GM20431 (cell line): Measurements from ENCODE around the gene DPEP1.

Experiments
- in situ Hi-C: fragments of 300-500 bp; cut with MseI, MboI; formaldehyde crosslinking; loops from one replicate; pipeline ENCODE4 v1.15.0; 2020; ENCODE audit warnings: low sequenced_read_pairs; ENCODE audit not compliant: unreplicated experiment

Gene DPEP1

DNA sequence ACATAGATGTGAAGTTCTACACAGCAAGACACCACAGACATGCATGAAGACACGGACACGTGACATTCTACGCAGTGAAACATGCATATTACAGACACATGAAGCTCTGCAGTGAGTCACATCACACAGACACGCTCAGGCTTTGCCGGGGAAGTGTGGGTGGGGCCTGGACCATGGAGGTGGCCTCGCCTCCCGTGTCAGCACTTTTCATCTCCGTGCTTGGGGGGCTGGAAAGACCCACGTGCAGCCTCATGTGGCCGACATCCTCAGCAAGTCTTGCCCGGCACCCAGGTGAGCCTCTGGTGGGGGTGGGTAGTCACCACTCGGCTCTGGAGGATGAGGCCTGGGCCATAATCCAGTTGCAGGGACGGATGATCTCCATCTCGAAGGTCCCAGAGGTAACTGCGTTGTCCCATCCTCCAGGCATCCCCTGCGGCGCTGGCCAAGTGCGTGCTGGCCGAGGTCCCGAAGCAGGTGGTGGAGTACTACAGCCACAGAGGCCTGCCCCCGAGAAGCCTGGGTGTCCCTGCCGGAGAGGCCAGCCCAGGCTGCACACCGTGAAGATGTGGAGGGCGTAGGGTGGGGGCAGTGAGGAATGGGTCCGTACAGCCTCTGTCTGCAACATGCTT is 17.3 kb upstream of the DPEP1 start:
- in situ Hi-C loops = no loop called here

DNA sequence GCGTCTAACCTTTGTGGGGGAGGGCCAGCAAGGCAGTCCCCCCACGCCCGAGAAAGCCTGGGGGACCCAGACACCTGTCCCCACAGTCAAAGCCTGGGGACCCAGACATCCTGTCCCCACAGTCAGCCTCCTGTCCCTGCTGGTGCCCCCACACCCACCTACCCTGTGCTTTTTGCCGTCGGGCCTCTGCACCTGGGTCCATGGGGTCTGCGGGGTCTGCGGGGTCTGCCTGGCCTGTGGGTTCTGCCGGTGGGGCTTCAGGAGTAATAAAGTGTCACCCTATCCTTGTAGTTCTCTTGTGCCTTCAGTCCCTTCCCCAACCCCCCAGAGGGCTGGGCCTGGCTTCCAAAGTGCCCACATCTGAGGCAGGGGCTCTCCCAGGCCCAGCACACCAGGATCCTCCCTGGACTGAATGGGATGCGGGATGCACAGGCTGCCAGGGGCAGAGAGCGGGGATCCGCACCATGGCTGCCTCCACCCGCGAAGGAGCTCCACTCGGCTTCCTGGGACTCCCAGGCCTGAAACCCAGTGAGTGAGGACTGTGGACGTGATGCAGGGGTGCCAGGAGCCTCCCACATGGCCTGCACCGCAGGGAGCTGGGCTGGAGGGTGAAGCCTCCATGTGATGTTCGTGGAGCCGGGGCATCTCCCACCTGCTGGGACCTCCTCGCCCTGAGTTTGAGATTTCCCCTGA is 16.3 kb upstream of the DPEP1 start:
- in situ Hi-C loops = no loop called here

DNA sequence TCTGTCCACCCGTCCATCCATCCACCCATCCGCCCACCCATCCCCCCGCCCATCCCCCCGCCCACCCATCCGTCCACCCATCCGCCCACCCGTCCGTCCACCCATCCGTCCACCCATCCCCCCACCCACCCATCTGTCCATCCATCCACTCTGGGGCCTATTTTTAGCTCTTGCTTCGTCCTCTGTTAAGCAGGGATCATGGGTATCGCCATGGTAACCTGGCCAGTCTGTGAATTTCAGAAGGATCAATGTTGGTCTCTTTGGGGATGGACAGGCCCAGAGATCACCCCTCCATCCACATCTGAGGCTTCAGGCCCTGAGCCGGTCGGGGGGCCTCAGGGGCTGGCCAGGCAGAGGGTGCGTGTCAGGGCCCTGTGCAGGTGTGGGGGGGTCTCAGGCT is 15.2 kb upstream of the DPEP1 start:
- in situ Hi-C loops = no loop called here

DNA sequence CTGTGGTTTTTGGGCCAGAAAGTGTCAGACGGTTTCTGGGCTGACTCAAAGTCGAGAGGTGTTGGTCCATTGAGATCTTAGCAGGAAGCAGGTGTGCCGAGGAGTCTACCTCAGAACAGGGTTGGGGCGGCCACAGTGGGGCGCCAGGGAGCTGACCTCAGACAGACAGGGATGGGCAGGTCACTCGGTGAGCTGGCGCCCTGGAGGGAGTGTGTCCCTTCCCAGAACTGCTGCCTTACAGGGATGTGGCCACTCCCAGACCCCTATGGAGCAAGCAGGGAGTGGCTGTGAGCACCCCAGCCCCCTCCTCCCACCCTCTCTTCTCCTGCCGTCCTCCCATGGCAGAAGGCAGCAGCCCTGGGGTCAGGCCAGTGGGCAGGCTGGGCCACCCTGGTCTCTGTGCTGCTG is 14.0 kb upstream of the DPEP1 start:
- in situ Hi-C loops = no loop called here

DNA sequence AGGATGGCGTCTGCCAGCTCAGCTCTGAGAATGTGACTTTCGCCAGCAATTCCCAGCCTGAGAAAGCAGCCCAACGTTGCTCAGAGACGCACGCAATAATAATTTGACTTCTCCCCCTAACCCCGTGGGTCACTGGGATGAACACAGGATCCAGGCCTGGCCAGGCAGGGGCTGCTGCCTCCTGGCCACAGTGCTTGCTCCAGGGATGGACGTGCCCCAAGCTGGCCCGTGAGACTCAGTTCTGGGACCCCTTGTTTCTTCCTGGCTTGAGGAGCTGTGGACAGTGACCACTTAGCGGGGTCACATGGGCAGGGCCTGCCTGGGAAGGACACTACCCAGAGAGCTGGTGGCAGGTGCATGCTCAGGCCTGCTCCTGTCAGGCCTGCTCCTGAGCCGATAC is 13.5 kb upstream of the DPEP1 start:
- in situ Hi-C loops = no loop called here

DNA sequence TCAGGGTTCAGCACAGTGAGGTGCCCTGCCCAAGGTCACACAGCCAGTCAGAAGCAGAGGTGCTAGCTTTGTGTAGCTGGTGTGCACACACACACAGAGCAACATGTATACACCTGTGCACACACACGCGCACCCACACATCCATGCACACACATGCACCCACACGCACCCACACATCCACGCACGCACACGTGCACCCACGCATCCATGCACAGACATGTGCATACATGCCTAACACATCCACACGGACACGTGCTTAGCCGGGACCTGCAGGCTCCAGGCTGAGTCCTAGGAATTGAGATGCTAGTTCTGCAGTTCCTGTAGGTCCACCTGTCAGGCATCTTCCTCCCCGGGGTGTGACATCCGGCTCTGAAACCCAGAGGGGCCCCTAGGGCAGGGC is 13.0 kb upstream of the DPEP1 start:
- in situ Hi-C loops = no loop called here

DNA sequence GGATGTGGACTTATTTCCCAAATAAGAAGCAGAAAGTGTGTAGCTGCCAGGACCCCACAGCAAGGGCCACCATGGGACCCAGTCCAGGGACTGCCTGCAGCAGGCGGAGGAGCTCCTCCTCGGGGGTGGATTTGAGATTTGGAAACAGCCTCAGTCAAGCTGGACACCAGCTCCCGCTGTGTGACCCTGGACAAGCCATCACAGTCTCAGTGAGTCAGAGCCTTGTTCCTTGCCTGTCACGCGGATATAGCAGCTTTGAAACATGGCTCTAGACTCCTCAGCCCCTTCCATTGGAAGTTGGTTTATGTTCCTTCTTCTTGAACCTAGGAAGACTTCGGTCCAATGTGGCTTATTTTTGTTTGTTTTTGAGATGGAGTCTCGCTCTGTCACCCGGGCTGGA is 12.5 kb upstream of the DPEP1 start:
- in situ Hi-C loops = no loop called here

DNA sequence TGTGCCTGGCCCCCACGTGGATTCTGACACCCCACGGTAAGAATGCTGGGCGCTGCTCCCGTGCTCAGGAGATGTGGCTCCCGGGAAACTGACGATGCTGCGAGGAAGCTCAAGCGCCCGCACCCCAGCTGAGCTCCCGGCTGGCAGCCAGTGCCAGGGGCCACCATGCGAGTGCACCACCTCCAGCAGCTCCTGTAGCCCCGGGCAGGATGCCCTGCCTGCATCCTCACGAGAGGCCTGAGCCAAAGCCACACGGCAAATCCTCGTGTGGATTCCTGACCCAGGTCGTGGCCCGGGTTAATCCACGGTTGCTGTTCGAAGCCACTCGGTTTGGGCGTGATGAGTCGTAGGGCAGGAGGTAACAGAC is 11.6 kb upstream of the DPEP1 start:
- in situ Hi-C loops = no loop called here

DNA sequence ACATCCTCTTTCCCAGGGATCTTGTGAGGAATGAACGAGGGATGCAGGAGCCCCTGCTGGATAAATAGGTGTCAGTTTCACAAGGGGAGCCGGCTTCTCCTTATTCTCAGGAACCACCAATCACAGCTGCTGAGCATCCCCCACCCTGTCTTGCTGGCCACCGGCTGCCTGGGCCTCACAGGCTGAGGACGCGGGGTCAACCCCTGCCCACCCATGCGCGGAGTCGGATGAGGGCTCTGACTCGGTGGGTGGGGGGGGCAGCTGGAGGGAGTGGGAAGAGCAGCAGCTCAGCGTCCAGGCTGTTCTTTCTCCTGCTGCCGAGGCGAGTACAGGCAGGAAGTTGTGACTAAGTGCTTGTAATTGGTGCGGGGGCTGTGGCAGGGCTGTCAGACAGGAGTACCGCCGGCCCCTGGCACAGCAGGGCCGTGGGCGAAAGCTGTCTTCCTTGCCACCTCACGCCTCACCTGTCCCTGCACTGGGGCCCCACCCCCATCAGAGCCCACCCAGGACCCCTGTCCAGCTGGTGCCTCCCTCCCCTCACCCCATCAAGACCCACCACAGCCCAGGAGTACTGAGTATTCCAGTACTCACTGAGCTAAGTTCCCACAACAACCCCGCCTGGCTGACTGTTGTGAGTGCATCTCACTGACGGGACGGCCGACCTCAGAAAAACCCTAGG is 11.0 kb upstream of the DPEP1 start:
- in situ Hi-C loops = no loop called here

DNA sequence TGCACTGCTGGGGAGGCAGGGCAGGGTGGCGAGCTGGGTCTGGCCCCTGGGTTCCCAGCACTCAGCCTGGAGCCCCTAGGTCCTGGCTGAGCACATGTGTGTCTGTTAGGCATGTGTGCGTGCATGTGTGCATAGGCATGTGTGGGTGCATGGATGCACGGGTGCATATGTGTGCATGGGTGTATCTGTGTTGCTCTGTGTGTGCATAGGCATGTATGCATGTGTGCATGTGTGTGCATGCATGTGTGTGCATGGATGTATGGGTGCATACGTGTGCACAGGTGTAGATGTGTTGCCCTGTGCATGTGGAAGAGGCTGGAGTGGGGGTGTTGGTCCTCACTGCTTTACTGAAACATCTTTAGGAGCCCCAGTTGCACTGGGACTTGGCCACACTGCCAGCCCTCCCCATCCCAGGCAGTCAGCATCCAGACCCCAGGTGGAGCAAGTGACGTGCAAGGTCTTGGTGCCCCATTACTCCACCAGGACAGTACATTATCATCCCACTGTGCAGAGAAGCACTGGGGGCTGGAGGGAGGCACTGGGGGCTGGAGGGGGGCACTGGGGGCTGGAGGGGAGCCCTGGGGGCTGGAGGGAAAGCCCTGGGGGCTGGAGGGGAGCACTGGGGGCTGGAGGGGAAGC is 10.4 kb upstream of the DPEP1 start:
- in situ Hi-C loops = no loop called here

DNA sequence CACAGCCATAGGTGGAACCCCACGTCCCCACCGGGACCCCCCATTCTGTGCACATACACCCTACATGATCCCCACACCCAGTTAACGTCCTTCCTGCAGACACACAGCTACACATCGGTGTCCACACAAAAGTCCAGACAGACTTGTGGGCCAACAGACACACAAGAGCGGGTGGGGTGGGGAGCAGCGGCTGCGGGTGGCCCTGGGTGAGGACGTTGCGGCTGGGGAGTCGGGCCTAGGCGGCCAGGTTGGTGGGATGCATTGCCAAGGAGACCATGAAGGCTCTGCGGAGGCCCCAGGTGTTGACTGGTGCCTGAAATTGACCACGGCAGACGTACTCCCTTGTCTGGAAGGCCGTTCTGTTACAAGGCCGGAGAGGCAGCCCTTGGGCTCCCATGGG is 8.7 kb upstream of the DPEP1 start:
- in situ Hi-C loops = no loop called here

DNA sequence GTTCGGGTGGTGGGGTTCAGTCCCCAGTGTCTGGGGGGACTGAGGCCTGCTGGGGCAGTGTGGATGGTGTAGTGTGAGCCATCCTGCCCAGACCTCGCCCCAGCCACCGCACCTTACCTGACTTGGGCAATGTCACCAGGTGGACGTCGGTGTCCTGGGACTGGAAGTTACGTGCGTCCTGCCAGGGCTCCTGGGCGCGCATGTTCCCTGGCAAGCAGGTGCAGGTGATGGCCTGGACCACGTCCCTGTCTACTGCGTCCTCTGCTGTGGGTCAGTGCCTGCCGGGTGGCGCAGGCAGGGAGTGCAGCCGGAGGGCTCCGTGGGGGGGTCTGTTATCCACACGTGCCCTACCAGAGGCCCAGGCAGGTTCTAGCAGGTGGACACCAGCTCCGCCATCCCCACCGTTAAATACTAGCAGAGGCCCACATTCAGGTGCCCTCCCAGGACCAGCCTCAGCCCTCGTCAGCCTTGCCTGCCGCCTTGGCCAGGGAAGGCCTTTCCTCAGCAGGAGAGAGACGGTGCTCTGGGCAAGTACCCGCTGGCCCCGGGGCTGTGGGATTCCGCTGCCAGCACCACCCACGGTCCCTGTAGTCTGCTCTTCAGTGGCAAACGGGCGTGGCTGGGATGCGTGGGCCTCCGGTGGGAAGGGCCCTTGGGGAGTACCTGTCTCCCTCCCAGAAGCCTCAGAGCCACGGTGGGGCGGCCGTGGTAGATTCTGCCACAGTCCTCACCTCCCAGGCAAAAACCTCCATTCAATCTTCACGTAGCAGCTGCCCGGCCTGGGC is 8.1 kb upstream of the DPEP1 start:
- in situ Hi-C loops = no loop called here

DNA sequence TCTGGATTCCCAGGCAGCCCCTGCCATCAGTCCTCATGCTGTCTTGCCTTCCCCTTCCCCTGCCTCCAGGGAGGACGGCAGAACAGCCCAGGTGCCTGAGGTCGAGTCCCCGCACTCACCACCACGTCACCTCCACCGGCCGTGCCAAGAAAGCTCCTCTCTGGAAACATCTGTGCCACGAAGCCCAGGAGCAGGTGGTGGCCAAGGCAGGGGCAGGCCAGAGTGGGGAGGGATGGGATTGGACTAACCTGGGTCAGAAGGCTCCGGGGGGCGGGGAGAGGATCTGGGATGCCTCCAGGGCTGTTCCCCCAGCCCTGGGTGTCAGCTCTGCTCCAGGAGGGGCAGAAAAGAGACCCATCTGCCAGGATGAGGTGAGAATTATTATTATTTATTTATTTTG is 7.4 kb upstream of the DPEP1 start:
- in situ Hi-C loops = no loop called here

DNA sequence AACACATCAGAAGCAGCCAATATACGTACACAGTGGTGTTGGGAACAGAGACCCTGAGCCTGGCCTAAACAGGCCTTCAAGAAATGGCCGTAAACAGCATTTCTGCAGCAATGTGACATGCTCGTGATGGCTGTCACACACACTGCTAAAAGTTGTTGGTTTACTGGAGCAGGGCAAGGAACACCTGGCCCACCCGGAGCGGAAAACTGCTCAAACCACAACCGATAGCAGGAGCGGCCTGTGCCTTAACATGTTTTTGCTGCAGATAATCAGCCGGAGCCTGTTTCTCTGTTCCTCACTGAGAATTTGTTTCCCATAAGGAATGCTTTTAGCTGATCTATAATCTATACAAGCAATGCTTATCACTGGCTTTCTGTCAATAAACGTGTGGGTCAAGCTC is 6.0 kb upstream of the DPEP1 start:
- in situ Hi-C loops = no loop called here

DNA sequence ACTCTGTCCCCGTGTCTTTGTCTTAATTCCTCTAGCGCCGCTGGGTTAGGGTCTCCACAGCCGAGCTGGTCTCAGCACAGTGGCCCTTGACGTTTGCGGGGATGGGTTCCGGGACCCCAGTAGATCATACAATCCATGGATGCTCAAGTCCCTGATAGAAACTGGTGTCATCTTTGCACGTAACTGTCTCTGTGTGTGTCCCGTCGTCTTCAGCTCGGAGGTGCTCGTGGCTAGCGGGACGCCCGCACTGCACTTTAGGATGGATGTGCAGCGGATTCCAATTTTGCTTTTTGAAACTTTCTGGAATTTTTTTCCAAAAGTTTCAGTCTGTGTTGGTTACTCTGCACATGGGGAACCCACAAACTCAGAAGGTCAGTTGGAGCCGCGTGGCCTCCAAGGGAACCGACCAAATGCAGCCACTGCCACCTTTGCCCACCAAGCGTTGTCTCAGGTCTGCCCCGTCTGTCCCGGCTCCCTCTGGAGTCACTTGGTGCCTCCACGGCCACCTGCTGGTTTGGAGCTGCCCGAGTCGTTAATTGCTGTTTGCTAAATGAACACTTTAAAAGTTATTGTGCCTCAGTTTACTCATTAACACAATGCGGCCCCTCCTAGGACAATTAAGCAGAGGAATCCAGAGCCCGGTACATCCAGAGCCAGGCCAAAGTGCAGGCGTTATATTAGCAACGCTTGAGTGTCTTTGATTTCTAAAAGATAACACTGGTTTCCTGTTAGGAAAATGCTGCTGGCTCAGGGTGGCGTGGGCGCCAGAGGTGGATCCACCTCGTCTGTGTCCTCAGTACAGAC is 5.3 kb upstream of the DPEP1 start:
- in situ Hi-C loops = no loop called here

DNA sequence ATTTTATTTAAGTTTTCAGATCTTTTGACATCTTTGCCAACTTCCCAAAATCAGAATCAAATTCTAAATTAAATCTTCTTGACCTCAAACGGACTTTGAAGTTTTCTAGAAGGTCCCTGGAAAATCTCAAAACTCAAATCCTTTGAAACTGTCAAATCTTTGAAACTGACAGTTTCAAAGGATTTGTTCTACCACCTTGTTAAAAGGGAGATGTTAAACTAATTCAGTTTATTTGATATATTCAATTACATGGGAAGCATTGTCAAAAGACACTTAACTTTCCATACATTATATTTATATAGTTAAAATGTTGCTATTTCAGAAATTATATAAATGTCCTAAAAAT is 3.4 kb upstream of the DPEP1 start:
- in situ Hi-C loops = no loop called here

DNA sequence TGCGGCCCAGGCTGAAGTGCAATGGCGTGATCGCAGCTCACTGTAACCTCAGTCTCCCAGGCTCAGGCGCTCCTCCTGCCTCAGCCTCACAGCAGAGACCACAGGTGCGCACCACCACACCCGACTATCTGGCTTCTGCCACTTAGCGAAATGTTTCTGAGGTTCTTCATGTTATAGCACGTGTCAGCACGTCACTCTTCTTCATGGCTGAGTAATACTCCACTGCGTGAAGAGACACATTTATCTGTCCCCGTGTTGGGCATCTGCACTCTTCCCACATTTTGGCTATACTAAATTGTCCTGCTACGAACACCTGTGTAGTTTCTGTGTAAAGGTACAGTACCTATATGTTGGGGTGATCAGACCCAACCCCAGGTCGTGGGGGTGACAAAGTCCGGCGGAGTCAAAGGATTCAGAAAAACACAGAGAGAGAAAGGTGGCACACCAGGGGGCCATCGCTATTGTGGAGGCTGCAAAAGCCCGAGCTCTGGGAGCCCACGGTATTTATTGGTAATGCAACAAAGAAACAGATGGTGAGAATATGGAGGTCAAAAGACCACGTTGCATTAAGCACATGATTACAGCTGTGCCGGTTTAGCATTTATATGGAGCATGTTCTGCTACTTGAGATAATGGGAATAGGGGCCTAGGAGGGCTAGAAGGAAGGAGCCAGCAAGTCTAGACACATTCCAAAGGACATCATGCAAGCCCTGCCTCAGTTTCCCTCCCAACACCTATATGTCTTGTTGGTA is 851 bp upstream of the DPEP1 start:
- in situ Hi-C loops = no loop called here

DNA sequence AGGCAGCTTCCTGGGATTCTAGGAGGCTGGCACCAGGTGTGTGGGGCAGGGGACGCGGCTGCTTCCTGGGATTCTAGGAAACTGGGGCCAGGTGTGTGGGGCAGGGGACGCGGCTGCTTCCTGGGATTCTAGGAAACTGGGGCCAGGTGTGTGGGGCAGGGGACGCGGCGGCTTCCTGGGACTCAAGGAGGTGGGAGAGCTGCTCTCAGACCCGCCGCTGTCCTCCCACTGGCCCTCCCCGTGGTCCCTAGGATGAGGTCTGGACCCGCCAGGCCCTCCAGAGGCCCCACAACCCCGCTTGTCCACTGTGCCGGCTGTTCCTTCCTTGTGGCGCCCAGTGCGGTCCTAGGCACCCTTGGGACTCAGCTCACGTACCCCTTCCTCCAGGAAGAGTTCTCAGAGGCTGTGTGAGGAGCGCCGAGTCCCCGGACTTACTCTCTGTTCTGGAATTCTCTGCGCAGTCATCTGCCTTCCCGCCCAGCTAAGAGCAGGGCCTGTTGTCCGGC is 565 bp downstream of the DPEP1 start:
- in situ Hi-C loops = no loop called here

DNA sequence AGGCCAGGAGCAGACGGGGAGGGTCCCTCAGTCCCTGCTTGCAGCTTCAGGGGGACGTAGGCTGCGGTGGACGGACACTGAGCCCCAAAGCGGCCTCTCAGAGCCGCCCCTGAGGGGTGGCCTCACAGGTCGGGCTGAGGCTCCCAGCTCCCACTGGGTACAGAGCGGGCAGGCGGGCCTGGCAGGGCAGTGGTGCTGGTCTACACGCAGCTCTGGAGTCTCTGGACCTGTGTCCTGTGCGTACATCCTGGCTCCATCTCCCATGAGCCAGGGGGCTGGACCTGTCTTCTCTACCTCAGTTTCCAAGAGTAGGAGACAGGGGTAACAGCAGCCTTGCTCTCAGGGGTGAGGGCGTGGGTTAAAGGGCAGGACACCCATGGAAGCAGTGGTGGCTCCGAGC is 1.7 kb downstream of the DPEP1 start:
- in situ Hi-C loops = no loop called here
